Epithelial cell of umbilical artery (primary cell): ENCODE data around the gene SPNS3. TPM values are rescaled to one million over a fixed set of nuclear protein-coding genes. Genes with fewer than 3 reads are reported as not detected.

Experiments
- total RNA-seq: library from RNA; depleted of rRNA; stranded (reverse); fragments of >200 nt; gene quantifications from 2 replicates; pipeline ENCODE4 v1.2.3, GENCODE V29; 2014

The SPNS3 gene
- total RNA-seq = 0.15 TPM in 1 of 2 replicates, not detected in the other

GRCh38 chr17:4433515-4434031, at the start of gene SPNS3:
TSS of gene SPNS3 (plus strand) at chr17:4433940. CDS start at chr17:4433968, 28 bp downstream.

GRCh38 chr17:4498461-4499397, 65.0 kb downstream of the SPNS3 start, which contains the start of gene SPNS2:
TSS of gene SPNS2 (plus strand) at chr17:4498881. CDS start at chr17:4499048, 167 bp downstream.

Other genes starting within 250 kb of the SPNS3 start
- 25.0 and 50.3 TPM in 2 replicates for gene ANKFY1, start 170.0 kb upstream of the SPNS3 start, total RNA-seq
- gene UBE2G1, start 67.3 kb upstream of the SPNS3 start, total RNA-seq = 32.5 and 43.3 TPM in 2 replicates
- gene SPNS2, start 64.9 kb downstream of the SPNS3 start, total RNA-seq = 17.3 and 19.2 TPM in 2 replicates
- 49.4 and 62.0 TPM in 2 replicates for gene MYBBP1A, start 121.4 kb downstream of the SPNS3 start, total RNA-seq
- not detected in 2 replicates for gene GGT6, start 126.6 kb downstream of the SPNS3 start, total RNA-seq
- gene SMTNL2, start 150.6 kb downstream of the SPNS3 start, total RNA-seq = not detected in 2 replicates
- gene ALOX15, start 207.7 kb downstream of the SPNS3 start, total RNA-seq = not detected in 2 replicates